HG03039 (cell line): Measurements from ENCODE around the gene TRAP1.

Experiments
- ATAC-seq: cut with Tn5 transposase; IDR thresholded peaks from one replicate; pipeline ENCODE4 v1.9.1; 2021; ENCODE audit warnings: mild to moderate bottlenecking, moderate library complexity; ENCODE audit not compliant: unreplicated experiment

Gene TRAP1

GRCh38 chr16:3652373-3653195 is 64.7 kb downstream of the TRAP1 start:
- no peak for ATAC-seq

DNA sequence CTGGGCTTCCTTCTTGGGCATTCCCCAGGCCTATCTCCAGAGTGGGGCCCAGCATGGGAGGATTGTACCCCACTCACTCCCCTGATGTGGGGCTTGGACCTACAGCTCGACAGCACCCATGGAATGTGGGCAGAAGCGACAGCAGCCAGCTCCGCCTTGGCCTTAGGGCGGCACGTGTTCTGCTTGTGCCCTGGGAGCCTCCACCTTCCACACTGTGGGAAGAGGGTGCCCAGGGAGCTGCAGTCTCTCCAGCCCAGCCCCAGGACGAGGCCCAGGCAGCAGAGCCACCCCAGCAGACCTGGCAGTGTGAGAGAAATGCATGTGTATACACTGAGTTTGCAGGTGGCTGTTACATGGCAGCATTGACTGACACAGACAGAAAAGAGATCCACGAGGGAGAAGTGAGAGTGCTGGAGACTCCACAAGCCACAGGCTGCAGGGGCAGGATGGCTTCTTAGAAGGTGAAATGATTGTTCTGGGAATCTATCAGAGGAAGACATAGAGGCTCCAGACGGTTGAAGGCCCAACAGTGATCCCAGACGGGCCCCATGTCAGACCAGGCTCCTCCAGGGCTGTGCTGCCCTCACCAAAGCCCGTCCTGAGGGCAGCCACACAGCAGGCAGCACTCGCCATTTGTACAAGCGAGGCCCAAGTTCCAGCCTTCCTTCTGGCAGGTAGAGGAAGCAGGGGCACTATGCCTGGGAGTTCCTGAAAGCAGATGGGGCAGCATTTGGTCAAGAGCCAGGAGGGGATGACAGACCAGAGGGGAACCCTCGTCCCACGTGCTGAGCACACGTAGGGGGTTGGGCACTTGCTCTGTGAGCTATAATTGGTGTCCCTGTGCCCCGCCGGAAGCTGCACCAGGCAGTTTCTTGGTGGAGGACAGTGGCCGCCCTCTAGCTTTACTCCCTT is 65.6 kb downstream of the TRAP1 start:
- no peak for ATAC-seq

DNA sequence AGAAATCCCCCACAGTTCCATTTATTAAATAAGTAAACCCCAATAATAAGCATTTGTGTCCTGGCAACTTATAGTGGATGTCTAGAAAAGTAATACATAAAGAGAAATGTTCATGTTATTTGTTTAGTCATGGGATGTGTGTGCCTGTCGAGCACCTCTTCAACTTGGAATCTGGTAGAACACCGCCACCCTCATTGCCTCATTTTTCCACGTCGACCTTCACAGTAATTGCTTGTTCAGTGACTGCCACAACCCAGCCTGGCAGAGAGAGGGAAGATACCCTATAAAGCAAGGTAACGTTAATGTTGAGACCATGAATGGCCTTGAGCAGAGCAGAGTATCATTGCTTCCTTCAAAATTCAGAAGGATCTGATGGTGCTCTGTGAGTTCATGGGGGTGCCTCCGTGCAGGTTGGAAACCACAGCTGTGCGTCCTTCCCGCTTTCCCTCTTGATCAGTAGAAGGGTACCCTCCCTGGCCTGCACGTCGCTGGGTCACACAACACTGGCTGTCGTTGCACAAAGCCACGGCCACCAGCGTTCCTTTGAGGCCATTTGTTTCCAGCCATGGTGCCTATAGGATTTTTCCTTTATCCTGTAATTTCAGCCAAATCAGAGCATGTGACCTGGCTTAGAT is 66.6 kb downstream of the TRAP1 start:
- no peak for ATAC-seq

DNA sequence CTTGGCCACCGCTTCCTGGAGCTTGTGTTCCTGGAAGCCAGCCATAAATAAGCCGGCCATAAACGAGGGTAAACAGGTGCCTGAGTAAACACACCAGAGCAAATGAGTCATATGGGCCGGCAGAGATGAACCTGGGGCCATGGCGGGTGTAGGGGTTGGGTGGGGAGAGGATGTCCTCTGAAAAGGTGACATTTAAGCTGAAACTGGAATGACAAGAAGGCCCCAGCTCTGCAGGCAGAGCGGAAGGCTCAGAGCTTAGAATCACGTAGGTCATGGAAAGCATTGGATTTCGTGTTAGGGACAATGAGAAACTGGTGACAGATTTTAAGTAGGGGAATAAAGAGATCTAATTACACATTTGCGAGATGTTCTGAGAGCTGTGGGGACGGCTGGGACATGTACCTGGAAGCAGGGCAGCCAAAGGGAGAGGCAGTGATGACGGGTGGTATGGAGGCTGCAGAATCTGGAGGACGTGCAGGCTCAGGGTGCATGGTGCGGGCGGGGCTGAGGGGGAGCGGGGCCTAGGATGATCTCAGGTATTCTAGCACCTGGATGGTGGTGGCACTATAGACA is 70.9 kb downstream of the TRAP1 start:
- ATAC-seq: no peak

- no peak for ATAC-seq
Observed at GRCh38 chr16:3645504-3646347, 71.6 kb downstream of the TRAP1 start.

GRCh38 chr16:3645108-3645503 is 72.2 kb downstream of the TRAP1 start:
- no peak for ATAC-seq

- no peak for ATAC-seq
Observed at GRCh38 chr16:3643095-3643730, 74.1 kb downstream of the TRAP1 start.

GRCh38 chr16:3642397-3643094 is 74.8 kb downstream of the TRAP1 start:
- ATAC-seq: no peak

GRCh38 chr16:3641801-3642396 is 75.4 kb downstream of the TRAP1 start:
- no peak for ATAC-seq

DNA sequence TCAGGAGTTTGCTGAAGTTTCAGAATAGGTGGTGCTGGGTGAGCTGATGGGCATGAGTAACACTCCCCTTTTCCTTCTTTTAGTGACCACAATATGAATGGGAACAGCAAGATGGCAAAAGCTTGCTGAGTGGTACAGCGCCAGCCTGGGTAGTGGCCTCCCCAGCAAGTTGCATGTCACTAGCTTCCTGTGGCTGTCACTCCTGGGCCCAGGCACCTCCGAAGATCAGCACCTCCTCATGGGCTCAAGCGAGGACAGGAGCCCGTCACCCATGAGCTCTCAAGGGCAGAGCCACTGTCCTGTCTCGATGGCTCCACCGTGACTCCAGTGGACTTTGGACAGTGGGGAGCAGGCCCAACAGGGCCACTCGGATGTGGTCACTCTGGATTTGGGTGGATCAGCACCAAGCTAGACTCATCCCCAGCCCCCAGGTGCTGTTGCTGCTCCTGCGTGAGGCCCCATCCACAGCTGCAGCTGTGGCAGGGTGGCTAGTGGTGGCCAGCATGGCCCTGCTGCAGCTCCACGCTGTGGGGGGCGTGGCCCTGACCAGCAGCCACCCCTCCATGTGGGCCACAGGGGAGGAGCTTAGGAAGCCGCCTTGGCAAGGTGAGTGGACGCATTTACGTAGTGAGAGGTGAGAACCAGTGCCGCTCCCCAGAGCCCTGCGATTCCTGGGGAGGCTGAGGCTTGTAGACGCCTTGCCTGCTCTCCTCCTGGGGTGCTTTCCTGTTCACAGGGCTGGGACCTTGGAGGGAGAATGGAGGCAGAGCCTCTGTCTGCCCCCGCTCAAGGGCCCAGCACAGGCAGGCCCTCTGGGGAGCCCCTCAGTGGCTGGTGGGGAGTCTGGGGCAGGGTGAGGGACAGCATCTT is 76.5 kb downstream of the TRAP1 start:
- no peak for ATAC-seq

DNA sequence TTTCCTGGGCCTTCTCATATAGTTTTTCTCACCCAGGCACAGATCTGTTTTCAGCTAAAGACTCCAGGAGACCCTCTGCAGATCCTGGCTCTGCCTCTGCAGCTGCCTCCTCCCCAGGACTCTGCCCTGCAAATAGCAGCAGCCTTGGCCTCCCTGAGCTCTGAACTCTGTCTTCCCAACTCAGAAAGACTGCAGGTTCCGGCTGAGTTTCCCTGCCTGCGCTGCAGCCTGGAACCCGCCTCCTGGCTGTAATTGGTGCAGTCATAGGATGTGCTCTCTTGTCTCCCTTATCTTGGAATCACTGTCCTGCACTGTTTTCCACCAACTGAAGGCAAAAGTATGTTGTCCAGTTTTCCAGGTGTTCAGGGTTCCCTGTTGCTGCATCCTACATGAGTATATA is 77.1 kb downstream of the TRAP1 start:
- ATAC-seq: no peak

DNA sequence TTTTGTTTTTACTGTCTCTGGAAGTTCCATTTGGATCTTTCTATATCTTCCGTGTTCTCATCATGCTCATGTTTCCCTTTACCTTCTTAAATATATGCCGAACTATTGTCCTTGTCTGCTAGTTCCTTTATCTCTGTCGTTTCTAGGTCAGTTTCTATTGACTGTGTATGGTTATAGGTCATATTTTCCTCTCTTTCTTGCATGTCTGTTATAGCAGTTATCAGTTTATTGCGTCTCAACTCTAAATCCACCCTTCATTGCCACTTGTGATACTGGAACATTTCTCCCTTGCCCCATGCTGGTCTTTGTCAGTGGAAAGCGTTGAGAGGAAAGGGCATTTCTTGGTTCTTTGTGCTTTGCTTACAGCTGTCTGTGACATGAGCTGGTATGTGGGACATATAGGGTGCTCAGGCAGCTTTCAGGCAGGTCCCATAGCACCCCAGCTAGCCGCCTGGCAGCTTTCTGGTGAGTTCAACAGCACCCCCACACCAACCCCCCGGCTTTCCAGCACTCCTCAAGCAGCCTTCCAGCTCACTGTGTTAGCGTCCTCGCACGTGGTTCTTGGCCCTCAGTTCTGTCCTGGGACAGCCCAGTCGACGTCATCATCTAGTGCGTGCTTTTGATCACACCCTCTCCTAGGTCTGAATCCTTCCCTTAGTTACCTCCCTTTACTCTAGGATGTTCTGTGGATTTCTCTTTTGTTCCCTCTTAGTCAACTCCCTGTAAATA is 78.2 kb downstream of the TRAP1 start:
- ATAC-seq: no peak

DNA sequence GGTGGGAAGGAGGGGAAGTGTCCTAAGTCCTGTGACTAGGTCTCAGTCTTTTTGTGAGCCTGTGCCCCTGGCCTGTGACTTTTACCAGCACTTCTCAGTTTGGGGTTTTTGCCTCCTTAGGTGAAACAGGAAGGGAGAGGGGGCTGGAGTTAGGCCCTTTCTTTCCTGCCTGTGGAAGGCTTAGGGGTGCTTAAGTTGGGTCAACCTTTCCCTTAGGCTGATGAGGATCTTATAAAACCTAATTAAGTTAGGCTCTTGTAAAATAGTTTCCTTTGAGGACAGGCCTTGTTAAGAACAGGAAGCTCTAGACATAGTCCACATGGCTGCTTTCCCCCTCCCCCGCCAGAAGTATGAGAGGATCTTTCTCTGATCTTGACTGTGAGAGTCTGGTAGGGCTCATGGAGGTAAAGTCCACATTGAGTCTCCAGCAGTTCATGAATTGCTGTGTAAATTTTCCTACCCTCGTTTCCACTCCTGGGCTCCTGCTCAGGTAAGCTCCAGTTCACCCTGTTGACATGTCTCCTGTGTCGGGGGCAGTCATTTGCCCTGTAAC is 79.9 kb downstream of the TRAP1 start:
- no peak for ATAC-seq

DNA sequence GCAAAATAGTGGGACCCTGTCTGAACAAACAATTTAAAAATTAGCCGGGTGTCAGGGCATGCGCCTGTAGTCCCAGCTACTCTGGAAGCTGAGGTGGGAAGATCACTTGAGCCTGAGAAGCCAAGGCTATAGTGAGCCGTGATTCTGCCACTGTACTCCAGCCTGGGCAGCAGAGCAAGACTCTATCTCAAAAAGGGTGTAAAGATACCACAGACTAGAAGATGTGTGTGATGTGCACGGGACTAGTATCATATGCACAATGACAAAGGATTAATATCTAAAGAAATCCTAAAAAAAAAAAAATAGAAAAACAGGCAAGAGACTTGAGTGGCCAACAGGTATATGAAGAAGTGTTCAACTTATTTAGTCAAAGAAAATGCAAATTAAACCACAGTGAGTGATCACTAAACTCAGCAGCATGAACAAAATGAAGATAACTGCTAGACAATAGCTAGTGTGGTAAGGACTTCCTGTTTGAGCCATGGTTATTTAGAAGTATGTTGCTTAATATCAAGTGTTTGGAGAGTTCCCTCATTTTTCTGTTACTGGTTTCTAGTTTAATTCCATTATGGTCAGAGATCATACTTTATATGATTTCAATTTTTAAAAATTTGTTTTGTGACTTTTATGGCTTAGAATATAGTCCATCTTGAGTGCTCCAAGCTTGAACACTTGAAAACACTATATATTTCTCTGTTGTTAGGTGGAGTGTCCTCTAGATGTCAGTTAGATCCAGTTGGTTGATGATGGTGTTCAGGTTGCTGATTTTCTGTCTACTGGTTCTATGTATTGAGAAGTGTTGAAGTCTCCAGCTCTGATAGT is 91.2 kb downstream of the TRAP1 start:
- no peak for ATAC-seq

DNA sequence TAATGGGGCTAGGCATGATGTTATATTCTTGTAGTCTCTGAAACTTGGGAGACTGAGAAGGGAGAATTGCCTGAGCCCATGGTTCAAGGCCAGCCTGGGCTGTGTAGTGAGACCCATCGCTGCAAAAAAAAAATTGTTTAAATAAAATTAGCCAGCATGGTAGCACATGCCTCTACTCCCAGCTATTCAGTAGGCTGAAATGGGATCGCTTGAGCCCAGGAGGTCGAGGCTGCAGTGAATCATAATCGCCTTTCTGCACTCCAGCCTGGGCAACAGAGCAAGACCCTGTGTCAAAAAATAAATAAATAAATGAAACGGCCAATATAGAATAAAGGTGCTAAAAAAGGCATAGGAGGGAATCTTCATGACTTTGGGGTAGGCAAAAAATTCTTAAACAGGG is 92.0 kb downstream of the TRAP1 start:
- ATAC-seq: no peak

- no peak for ATAC-seq
Observed at GRCh38 chr16:3623642-3624041, 93.7 kb downstream of the TRAP1 start.
